Stromal cell of bone marrow (primary cell): ENCODE results near the gene OR2T1.
"Not testable (repeated sequence)": the region's sequence is repeated elsewhere in the genome, so short reads cannot be mapped to it uniquely, and the experiment has no call there.

Experiments used
- DNase-seq: peaks from one replicate; pipeline ENCODE4 v3.0.0-alpha.2; 2012; ENCODE audit warnings: low read depth

OR2T1 gene

DNA sequence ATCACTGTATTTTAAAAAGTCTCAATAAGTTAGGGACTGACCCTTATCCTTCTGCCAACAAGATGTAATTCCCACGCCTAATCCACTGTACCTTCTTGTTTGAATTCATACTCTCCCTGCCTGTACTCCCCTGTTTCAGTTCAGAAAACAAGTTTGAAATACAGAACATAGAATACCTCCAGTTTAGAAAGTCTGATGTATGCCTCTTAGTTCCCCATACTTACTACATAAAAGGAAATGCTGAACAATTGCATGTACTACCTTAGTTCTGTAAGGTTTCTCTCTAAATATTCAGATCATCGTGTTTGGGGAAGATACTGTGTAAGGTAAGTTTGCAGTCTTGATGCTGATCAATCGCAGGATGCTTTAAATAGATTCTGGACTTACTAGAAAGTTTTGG lies 33.5 kb downstream of the OR2T1 start:
- not testable (repeated sequence) for DNase-seq

DNA sequence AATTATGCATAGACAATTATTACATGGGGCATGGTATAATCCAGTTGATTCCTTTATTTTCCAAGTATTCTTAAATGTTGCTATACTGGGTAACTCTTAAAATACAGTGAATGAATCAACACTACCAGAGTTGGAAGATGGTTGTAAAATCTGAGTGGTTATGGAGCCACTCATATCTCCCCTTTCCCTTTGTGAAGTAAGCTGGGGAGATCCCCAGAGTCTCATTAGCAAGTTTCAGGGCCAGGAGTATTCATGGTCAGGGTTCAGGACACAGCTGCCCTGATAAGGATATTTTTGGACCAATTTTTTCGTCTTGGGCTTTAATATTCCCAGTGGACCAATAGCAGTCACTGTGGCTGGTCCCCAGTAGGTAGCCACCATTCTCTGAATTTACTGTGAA lies 35.8 kb downstream of the OR2T1 start:
- not testable (repeated sequence) for DNase-seq

DNA sequence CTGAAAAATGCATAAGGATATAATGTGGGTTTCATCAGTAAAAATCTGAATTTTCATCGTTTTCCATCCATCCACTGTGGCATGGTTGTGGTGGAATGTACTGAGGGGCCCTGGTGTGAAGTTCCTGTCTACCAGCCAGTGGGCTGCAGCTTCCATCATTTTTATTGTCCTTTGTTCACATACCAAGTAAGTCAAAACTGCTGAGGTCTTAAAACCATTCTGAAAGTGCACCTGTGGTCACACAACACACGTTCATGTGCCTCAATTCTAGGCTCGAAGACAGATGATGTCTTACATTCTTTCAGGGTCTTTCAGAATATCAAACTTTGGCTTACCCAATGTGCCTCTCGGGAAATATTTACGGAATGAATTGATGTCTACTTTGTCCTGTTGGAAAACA lies 36.4 kb downstream of the OR2T1 start:
- not testable (repeated sequence) for DNase-seq

DNA sequence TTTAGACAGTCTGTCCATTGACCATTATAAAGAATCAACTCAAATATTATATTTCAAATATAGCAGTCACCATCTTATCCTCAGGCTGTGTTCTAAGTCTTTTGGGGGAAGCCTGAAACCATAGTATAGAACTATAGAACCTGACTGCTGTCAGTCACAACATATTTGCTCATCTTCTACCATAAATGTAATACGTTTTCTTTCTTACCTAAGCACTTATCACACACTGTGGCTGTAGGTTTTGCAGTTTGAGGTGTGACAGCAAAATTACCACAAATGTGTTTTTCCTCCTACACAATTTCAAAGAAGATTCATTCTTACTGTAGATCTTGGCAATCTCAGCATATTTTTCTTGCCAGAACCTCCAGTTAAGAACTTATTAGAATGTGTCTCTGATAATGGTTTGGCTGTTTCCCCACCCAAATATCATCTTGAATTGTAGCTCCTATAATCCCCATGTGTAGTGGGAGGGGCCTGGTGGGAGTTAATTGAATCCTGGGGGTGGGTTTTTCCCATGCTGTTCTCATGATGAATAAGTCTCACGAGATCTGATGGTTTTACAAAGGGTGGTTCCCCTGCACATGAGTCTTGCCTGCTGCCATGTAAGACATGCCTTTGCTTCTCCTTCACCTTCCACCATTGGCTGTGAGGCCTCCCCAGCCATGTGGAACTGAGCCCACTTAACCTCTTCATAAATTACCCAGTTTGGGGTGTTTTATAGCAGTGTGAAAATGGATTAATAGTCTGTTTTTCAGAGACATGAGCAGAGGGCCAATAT lies 39.8 kb downstream of the OR2T1 start:
- DNase-seq = not testable (repeated sequence)

DNA sequence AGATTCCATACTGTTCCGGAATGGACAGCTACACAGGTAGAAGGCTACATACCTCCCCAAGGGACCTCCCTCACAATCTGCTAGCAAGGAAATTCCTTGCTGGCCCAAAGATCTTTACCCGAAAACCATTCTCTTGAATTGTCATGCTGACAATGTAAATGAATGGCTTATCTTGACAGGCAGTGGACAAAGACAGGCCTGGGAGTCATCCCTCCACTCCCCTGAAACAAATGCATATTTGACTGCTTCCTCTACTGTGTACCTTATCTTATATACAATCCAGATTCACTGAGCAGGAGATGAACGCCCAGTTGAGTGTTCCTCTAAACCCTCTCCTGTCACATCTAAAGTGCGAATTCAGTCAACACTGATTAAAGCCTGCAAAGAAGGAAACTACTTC lies 41.8 kb downstream of the OR2T1 start:
- DNase-seq = not testable (repeated sequence)

DNA sequence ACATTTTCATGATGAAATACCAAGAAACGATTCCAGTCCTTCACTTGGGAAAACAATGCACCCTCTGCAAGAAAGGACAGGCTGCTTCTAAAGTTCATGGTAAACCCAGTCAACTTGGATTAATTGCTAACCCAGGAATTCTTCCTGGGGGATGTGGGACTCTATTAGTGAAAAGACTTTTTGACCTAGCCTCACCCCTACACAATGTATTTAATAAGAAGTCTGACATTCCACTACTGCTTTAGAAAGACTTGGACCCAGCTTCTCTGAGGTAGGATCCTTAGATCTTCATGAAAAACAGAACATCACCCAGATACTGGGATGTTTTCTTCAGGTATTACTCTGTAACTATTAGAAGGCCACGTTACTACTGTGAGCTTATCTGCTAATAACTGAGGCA lies 42.6 kb downstream of the OR2T1 start, which contains the start of gene OR2T2:
Gene OR2T2, plus strand, starts transcription at position 239 of the 400 bp plus-strand sequence. CDS start 7,161 bp downstream, outside the sequence.
- DNase-seq = not testable (repeated sequence)

DNA sequence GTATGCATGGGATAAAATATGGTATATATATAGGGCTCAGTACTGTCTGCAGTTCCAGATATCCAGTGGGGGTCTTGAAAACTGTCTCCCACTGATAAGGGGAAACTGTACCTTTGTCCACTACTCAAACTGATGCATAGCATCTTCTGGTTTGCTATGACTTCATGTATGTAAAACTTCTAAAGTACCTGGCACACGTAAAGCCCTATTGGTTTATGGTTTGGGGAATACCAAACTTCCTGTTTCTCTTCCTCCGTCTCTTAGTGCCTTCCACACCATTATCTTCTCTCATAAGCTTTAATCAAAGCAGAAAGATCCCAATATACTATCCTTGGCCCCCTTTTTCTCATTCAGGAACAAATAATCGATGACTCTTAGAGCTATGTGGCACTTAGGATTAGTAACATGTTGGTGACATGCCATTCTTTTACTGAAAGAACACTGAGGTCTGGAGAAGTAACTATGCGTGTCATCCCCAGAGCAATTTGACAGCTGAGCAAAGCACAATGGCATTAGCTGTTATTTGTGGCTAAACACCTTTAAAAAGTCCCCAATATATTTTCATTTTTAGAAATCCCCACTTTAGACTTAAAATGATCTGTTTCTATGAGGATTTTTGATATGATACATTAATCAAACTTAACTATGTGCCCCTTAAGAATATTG lies 45.7 kb downstream of the OR2T1 start:
- DNase-seq = not testable (repeated sequence)

DNA sequence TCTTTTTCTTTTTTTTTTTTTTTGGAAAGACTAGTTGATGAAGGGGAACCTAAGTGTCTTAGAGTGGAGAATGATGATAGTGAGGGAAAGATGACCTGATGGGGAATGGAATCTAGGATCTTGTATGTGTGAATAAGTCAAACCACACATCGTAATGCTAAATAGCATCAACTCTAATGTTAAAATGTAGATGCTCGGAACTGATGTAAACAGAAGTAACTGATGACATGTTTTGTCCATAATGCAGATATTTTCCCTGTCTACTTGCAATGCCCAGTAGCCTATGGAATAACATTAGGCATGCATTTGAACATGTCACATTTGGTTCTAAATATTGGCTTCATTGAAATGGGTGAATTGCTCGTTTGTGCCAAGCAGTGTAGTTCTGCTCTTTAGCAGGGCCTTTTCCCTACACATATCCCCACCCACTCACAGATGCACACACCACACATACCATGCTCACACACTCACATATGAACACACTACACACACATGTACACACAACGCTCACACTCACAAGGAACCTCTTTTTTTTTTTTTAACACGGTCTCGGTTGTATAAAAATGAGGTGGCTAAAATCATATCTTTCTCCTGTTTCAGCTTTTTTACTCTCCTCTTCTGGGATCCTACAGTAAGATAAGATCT lies 47.1 kb downstream of the OR2T1 start:
- not testable (repeated sequence) for DNase-seq

DNA sequence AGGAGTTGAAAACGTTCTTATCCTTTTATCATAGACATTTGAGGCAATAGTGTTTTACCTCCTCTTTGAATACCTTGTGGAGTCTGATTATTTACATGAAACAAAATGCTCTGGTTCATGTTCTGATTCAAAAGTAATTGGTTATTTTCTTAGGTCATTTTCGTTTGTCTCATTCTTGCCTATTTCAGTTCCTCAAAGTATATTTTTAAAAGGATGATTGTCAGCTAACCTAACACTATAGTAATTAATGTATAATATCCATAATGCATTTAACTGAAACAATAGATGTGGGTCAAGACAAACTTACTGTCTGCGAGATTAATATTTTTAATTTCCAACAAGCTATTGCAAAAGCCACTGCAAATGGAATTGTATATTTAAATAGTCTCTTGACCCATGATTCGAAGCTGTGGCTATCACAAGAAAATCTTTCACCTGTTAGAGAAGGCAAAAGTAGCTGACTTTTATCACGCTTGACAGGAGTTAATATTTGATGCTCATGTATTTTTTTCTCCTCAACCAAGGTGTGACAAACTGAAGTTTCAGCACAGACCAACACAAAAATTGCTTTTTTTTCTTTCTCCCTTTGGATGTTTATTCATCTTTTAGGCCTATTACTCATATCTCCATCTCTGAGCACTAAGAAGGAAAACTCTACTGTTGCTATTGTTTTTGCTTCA lies 47.8 kb downstream of the OR2T1 start:
- not testable (repeated sequence) for DNase-seq

DNA sequence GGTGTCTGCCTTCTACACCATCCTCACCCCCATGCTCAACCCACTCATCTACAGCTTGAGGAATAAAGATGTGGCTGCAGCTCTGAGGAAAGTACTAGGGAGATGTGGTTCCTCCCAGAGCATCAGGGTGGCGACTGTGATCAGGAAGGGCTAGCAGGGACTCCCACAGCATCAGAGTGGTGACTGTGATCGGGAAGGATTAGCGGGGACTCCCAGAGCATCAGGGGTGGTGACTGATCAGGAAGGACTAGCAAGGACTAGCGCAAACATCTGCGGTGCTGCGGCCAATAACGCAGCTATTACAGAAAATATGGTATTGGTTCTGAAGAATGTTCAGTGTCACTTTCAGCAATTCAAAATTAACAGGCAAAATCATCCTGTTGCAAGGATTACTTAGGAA lies 50.8 kb downstream of the OR2T1 start:
- not testable (repeated sequence) for DNase-seq

DNA sequence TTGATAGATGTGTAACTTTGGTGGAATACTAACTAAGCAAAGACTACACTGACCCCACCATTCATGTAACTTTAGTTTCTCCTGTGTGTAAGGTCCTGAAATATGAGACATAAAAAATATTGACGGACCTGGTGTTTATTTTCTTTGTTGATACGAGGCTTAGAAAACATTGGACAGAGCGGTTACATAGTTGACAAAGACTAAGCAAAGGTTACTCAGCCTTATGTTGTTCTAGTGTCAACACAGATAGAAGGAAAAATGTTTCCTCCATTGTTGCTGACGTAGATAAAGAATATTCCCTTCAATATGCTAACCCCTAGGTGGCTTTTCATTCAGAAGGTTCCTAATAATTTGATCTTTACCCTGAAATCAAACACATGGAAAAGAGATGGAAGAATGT lies 52.2 kb downstream of the OR2T1 start:
- not testable (repeated sequence) for DNase-seq

DNA sequence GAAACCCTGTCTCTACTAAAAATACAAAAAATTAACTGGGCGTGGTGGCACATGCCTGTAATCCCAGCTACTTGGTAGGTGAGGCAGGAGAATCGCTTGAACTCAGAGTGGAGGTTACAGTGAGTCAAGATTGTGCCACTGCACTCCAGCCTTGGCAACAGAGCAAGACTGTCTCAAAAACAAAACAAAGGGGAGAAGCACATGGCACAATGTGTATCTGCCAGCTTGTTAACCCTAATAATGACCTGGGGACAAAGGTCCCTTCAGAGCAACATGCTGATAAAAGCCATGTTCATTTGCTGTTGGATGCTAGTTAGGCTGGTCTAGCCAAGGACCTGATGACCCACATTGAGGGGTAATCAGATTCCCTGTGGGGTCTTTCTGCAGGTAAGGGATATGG lies 53.8 kb downstream of the OR2T1 start:
- DNase-seq = not testable (repeated sequence)
